ENCODE results near the gene ACIN1.

DNA sequence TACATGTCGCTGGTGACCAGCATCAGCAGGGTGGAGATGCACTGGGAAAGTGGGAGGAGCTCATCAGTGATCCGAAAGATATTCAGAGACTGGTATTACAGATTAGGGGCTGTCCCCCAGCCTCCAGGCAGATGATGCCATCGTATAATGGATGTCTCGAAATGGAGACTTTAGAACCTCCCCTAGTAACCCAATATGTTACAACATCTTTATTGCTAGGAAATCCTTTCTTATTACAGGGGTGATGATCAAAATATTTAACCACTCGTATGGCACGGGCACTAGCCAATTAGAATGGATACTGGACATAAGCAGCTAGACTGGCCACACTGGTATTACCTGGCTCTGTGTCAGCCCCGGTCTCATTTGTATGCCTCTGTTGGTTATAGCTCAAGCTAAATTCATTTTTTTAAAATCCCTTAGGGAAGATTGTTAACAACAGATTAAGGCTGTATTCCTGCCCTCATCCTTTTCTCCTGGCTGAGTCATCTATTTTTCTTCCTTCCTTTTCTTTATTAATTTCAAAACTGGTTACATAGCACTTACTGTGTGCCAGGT, 34.9 kb upstream of the ACIN1 start:
- no peak for TF ChIP-seq POLR2A (IDR thresholded peaks at IDR 0.05)
- TF ChIP-seq CTCF (IDR thresholded peaks at IDR 0.05) = no peak

All from tibial nerve (tissue), 3 donors.